HepG2 (cell line): ENCODE data around the gene ABCC3. TPM values are rescaled to one million over a fixed set of nuclear protein-coding genes. Genes with fewer than 3 reads are reported as not detected.

Source experiments
- CBFB ChIP-seq: sonication (generic); formaldehyde crosslinking; IDR thresholded peaks from 2 replicates; pipeline ENCODE4 v1.4.0; 2020; ENCODE audit warnings: missing genetic modification reagents
- NR2F6 ChIP-seq, 2 experiments: IDR thresholded peaks; 2 replicates each; pipeline ENCODE4 v1.6.1; 2016; ENCODE audit warnings: antibody characterized with exemption in 1 of 2, mild to moderate bottlenecking in 1 of 2
- RBAK ChIP-seq: sonication (generic); formaldehyde crosslinking; IDR thresholded peaks from 2 replicates; pipeline ENCODE4 v1.5.1; 2020; ENCODE audit warnings: mild to moderate bottlenecking, missing genetic modification reagents
- RELA ChIP-seq: sonication (generic); formaldehyde crosslinking; IDR thresholded peaks from 2 replicates; pipeline ENCODE4 v1.4.0; 2020; ENCODE audit warnings: missing genetic modification reagents
- SIX1 ChIP-seq: sonication (generic); formaldehyde crosslinking; IDR thresholded peaks from 2 replicates; pipeline ENCODE4 v1.4.0; 2020; ENCODE audit warnings: missing genetic modification reagents, borderline replicate concordance
- SP140L ChIP-seq: sonication (generic); formaldehyde crosslinking; IDR thresholded peaks from 2 replicates; pipeline ENCODE4 v1.4.0; 2020; ENCODE audit warnings: missing genetic modification reagents, borderline replicate concordance
- ZKSCAN5 ChIP-seq: sonication (generic); formaldehyde crosslinking; IDR thresholded peaks from 2 replicates; pipeline ENCODE4 v1.5.1; 2020; ENCODE audit warnings: mild to moderate bottlenecking, missing genetic modification reagents
- ZNF414 ChIP-seq: sonication (generic); formaldehyde crosslinking; IDR thresholded peaks from 2 replicates; pipeline ENCODE4 v1.5.0; 2020; ENCODE audit warnings: missing genetic modification reagents
- ZNF7 ChIP-seq: IDR thresholded peaks from 2 replicates; pipeline ENCODE4 v1.6.1; 2016; ENCODE audit warnings: missing biosample characterization, missing genetic modification reagents
- ZNF710 ChIP-seq: sonication (generic); formaldehyde crosslinking; IDR thresholded peaks from 2 replicates; pipeline ENCODE4 v1.5.0; 2020; ENCODE audit warnings: mild to moderate bottlenecking, missing genetic modification reagents, borderline replicate concordance
- ZSCAN25 ChIP-seq: sonication (generic); formaldehyde crosslinking; IDR thresholded peaks from 2 replicates; pipeline ENCODE4 v1.8.0; 2022; ENCODE audit warnings: mild to moderate bottlenecking, missing genetic modification reagents
- polyA plus RNA-seq, 8 experiments: library from polyadenylated mRNA; depleted of rRNA in 3 of 8; stranded (reverse) in 7 of 8; unstranded in 1 of 8; fragments of >200 nt; fragmentation: Illumina TruSeq in 4 of 8; extraction: Trizol in 4 of 8; gene quantifications; 2 replicates each; pipeline versions ENCODE4 v1.2.1 to v1.2.3, GENCODE V29; 2011 to 2016; ENCODE audit warnings: low read depth in 4 of 8, missing spikeins in 1 of 8, mixed read lengths in 1 of 8; ENCODE audit not compliant: insufficient read depth in 1 of 8
- total RNA-seq, 5 experiments: library from RNA; depleted of rRNA; stranded (reverse); fragments of >200 nt; fragmentation: Illumina TruSeq; extraction: Trizol; gene quantifications; 2 replicates each; pipeline ENCODE4 v1.2.3, GENCODE V29; 2016; ENCODE audit warnings: low read depth in 1 of 5
- TF ChIP-seq, protein P1 (sequence below): sonication (generic); formaldehyde crosslinking; IDR thresholded peaks from 2 replicates; pipeline ENCODE4 v1.4.0; 2020; ENCODE audit warnings: missing genetic modification reagents, borderline replicate concordance
- TF ChIP-seq, protein P2 (sequence below): IDR thresholded peaks from 2 replicates; pipeline ENCODE4 v1.6.1; 2012; ENCODE audit warnings: inconsistent platforms
- TF ChIP-seq, protein P3 (sequence below): IDR thresholded peaks from 2 replicates; pipeline ENCODE4 v1.6.1; 2016
- TF ChIP-seq, protein P4 (sequence below): sonication (generic); formaldehyde crosslinking; IDR thresholded peaks from 2 replicates; pipeline ENCODE4 v1.4.0; 2020; ENCODE audit warnings: missing genetic modification reagents
- TF ChIP-seq, protein P5 (sequence below): sonication (generic); formaldehyde crosslinking; IDR thresholded peaks from 2 replicates; pipeline ENCODE4 v1.5.0; 2020; ENCODE audit warnings: mild to moderate bottlenecking, missing genetic modification reagents, borderline replicate concordance

The ABCC3 gene
- total and polyA plus RNA-seq, 2 of the 13 experiments (the other 11 are each of a cell fraction or from before 2014, with no cell fraction given), result 25.2 to 50.7 TPM

DNA sequence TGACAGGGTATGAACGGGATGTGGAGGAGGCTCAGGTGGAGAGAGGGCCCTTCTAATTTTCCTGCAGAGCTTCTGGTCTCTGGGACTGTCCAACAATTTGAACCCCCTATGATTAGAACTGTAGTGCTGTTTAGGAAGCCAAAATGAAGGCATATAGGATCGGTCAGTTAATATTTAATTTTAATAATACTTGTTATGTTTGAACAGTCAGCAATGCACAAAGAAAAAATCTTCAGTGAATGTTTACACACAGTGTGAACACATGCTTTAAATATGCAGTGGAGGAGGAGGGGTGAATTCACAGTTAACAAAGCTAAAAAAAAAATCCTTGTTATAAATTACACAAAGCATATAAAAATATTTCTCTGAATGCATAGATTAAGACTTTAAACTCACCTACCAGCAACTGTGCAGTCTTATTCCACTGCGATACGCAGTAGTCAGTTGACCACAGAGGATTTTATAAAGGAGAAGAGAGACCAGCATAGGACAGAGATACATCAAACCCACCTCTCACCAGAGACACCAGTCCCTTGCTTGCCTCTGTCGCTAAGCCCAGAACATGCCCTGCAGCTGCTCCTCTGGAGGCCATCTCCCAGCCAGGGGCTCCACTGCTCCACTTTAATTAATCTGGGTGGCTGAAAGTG is 58.5 kb downstream of the ABCC3 start (continued):
- TF ChIP-seq, protein P1, sequence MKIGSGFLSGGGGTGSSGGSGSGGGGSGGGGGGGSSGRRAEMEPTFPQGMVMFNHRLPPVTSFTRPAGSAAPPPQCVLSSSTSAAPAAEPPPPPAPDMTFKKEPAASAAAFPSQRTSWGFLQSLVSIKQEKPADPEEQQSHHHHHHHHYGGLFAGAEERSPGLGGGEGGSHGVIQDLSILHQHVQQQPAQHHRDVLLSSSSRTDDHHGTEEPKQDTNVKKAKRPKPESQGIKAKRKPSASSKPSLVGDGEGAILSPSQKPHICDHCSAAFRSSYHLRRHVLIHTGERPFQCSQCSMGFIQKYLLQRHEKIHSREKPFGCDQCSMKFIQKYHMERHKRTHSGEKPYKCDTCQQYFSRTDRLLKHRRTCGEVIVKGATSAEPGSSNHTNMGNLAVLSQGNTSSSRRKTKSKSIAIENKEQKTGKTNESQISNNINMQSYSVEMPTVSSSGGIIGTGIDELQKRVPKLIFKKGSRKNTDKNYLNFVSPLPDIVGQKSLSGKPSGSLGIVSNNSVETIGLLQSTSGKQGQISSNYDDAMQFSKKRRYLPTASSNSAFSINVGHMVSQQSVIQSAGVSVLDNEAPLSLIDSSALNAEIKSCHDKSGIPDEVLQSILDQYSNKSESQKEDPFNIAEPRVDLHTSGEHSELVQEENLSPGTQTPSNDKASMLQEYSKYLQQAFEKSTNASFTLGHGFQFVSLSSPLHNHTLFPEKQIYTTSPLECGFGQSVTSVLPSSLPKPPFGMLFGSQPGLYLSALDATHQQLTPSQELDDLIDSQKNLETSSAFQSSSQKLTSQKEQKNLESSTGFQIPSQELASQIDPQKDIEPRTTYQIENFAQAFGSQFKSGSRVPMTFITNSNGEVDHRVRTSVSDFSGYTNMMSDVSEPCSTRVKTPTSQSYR (CRISPR knock-in tag), result peak; percentile 89
- TF ChIP-seq ZKSCAN5 (CRISPR knock-in tag) (no peak), SIX1 (CRISPR knock-in tag) (peak; percentile 81; the same call in 1 of the 2 replicates), ZSCAN25 (no peak), RELA (CRISPR knock-in tag) (no peak), NR2F6 (IDR thresholded peaks at IDR 0.05) (peak; percentile 63; the same call in 1 of the 2 replicates), NR2F6 (CRISPR knock-in tag; IDR thresholded peaks at IDR 0.05) (peak; percentile 56; the same call in 1 of the 2 replicates), ZNF710 (CRISPR knock-in tag) (no peak), ZNF7 (CRISPR knock-in tag) (no peak), SP140L (CRISPR knock-in tag) (no peak), RBAK (CRISPR knock-in tag) (no peak), CBFB (no peak), ZNF414 (CRISPR knock-in tag) (no peak)
- TF ChIP-seq, protein P2, sequence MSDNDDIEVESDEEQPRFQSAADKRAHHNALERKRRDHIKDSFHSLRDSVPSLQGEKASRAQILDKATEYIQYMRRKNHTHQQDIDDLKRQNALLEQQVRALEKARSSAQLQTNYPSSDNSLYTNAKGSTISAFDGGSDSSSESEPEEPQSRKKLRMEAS, result 0 out of 2 replicates have a peak, but pooled peaks have one; percentile 11
- TF ChIP-seq, protein P3, sequence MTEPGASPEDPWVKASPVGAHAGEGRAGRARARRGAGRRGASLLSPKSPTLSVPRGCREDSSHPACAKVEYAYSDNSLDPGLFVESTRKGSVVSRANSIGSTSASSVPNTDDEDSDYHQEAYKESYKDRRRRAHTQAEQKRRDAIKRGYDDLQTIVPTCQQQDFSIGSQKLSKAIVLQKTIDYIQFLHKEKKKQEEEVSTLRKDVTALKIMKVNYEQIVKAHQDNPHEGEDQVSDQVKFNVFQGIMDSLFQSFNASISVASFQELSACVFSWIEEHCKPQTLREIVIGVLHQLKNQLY, result peak; percentile 86
- TF ChIP-seq, protein P4, sequence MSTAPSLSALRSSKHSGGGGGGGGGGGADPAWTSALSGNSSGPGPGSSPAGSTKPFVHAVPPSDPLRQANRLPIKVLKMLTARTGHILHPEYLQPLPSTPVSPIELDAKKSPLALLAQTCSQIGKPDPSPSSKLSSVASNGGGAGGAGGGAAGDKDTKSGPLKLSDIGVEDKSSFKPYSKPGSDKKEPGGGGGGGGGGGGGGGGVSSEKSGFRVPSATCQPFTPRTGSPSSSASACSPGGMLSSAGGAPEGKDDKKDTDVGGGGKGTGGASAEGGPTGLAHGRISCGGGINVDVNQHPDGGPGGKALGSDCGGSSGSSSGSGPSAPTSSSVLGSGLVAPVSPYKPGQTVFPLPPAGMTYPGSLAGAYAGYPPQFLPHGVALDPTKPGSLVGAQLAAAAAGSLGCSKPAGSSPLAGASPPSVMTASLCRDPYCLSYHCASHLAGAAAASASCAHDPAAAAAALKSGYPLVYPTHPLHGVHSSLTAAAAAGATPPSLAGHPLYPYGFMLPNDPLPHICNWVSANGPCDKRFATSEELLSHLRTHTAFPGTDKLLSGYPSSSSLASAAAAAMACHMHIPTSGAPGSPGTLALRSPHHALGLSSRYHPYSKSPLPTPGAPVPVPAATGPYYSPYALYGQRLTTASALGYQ, result peak; percentile 88; the same call in 1 of the 2 replicates
- TF ChIP-seq, protein P5, sequence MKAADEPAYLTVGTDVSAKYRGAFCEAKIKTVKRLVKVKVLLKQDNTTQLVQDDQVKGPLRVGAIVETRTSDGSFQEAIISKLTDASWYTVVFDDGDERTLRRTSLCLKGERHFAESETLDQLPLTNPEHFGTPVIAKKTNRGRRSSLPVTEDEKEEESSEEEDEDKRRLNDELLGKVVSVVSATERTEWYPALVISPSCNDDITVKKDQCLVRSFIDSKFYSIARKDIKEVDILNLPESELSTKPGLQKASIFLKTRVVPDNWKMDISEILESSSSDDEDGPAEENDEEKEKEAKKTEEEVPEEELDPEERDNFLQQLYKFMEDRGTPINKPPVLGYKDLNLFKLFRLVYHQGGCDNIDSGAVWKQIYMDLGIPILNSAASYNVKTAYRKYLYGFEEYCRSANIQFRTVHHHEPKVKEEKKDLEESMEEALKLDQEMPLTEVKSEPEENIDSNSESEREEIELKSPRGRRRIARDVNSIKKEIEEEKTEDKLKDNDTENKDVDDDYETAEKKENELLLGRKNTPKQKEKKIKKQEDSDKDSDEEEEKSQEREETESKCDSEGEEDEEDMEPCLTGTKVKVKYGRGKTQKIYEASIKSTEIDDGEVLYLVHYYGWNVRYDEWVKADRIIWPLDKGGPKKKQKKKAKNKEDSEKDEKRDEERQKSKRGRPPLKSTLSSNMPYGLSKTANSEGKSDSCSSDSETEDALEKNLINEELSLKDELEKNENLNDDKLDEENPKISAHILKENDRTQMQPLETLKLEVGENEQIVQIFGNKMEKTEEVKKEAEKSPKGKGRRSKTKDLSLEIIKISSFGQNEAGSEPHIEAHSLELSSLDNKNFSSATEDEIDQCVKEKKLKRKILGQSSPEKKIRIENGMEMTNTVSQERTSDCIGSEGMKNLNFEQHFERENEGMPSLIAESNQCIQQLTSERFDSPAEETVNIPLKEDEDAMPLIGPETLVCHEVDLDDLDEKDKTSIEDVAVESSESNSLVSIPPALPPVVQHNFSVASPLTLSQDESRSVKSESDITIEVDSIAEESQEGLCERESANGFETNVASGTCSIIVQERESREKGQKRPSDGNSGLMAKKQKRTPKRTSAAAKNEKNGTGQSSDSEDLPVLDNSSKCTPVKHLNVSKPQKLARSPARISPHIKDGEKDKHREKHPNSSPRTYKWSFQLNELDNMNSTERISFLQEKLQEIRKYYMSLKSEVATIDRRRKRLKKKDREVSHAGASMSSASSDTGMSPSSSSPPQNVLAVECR (CRISPR knock-in tag), result no peak
